Measurements from ENCODE around the gene FIS1.
A peak's percentile ranks its signal among the peaks of the same experiment; 100 is the strongest.
"Not testable (repeated sequence)": the region's sequence is repeated elsewhere in the genome, so short reads cannot be mapped to it uniquely, and the experiment has no call there.

FIS1 gene

DNA sequence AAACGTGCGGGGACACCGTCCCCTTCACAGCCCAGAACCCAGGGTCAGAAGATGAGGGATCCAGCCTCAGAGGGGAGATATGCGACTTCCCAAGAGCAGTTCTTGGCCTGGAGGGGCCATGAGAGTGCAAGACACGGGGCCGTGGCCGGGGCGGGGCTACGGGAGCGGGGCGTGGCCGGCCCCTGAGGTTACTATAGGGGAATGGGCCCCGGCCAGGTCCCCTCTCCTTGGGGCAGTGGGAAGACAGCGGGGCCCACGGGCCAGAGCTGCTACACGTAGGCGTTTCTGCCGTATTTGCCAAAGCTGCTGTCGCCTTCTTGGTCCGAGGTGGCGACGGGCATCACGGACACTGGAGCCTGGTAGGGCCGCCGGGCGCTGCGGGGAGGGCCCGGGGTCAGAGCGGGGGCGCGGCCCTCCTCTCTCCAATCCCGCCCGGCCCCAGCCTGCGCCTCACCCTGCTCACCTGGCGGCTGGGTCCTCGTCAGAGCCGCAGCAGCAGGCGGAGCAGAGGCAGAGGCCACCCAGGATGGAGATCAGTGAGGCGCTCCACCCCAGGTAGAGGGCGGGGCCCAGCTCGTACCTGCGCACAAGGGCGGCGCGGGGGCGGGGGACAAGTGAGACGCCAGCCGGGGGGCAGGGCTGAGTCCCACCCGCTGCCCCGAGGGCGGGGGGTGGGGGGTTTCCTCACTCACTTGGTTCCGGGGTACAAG, 12.6 kb downstream of the FIS1 start:
- peak; percentile 34 for DNase-seq

DNA sequence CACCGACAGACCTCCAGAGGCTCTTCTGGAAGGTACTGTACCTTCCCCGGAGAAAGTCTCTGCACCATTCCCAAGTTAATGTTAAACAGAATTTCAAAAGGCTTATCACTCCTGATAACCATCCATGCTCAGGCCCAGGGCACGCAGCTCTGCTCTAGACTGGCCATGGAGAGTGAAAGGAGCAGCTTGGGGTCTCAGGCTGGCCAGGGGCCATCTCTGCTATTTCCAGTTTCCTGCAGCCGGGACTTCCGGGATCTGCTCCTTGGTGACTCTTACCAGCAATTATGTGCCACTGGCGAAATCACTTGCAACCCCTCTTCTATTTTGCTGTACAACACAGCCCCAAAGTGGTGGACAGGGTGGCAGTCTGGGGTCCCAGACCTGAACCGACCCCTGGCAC, 13.2 kb downstream of the FIS1 start:
- no peak for DNase-seq

DNA sequence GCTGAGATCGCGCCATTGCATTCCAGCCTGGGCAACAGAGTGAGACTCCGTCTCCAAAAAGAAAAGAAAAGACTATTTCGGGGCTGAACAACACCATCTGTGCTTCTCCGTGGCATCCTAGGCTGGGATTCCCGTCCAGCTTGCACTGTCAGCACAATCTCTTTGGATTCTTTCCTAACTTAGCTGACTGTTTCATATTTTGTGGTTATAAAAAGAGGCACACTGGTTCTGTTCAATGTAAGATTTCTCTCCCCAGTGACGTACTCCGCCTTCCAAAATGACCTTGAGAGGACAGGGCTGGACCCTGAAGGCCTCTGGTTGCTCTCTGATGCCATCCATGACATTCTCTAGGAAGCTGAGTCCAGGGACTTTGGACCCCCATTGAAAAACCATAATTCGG, 18.2 kb downstream of the FIS1 start:
- DNase-seq = no peak

DNA sequence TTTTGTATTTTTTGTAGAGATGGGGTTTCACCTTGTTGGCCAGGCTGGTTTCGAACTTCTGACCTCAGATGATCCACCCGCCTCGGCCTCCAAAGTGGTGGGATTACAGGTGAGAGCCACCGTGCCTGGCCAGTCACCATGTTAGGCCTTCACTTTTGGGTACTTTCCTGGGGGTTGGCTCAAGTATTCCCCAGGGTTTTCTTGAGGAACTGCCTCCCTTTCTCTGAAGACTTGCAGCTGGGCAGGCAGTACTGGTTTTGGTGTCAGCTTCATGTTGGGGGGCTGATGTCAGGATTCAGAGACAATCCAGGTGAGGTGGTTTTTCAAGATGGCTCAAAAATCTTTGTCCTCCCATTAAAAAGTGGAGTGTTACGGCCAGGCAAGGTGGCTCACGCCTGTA, 19.2 kb downstream of the FIS1 start:
- DNase-seq = no peak

DNA sequence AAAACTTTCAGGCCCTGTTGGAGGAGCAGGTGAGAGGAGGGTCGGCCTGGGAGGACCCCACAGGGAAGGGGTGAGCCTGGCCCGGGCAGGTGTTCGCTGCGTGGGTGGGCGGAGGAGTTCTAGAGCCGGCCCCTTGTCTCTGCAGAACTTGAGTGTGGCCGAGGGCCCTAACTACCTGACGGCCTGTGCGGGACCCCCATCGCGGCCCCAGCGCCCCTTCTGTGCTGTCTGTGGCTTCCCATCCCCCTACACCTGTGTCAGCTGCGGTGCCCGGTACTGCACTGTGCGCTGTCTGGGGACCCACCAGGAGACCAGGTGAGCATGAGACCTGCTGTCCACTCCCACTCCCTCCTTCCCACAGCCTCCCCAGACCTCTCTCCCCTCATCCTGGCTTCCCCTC, 21.4 kb downstream of the FIS1 start:
- no peak for DNase-seq

DNA sequence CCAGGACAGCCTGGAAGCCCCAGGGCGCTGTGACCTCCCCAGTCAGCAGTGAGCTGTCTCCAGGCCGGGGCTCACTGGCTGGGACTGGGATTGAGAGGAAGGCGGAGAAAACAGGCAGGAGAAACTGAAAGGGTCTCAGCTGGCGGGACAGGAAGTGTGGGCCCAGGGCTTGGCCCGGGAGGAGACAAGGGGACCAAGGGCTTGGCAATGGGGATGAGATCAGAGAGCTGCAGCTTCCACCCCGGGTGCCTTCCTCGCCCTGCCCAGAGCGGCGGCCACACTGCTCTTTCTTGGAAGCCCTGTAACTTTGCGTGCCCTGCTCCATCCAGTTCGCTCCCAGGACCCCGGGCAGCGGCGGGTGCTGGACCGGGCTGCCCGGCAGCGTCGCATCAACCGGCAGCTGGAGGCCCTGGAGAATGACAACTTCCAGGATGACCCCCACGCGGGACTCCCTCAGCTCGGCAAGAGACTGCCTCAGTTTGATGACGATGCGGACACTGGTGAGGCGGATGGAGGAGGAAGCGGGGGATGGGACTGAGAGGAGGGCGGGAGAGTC, 22.5 kb downstream of the FIS1 start:
- no peak for DNase-seq

DNA sequence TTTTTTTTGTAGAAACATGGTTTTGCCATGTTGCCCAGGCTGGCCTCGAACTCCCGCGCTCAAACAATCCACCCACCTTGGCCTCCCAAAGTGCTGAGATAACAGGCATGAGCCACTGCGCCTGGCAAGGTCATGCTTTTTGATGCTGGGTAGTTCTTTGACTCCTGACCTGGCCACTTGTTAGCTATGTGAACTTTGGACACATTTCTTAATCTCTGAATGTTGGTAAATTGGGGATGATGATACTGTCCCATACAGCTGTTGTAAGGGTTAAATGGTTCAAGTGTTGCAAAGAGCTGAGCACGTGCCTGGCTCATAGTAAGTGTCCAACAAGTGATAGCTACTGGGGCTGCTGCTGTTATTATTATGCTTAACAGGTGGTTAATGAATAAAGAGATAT, 24.6 kb downstream of the FIS1 start:
- DNase-seq = no peak

DNA sequence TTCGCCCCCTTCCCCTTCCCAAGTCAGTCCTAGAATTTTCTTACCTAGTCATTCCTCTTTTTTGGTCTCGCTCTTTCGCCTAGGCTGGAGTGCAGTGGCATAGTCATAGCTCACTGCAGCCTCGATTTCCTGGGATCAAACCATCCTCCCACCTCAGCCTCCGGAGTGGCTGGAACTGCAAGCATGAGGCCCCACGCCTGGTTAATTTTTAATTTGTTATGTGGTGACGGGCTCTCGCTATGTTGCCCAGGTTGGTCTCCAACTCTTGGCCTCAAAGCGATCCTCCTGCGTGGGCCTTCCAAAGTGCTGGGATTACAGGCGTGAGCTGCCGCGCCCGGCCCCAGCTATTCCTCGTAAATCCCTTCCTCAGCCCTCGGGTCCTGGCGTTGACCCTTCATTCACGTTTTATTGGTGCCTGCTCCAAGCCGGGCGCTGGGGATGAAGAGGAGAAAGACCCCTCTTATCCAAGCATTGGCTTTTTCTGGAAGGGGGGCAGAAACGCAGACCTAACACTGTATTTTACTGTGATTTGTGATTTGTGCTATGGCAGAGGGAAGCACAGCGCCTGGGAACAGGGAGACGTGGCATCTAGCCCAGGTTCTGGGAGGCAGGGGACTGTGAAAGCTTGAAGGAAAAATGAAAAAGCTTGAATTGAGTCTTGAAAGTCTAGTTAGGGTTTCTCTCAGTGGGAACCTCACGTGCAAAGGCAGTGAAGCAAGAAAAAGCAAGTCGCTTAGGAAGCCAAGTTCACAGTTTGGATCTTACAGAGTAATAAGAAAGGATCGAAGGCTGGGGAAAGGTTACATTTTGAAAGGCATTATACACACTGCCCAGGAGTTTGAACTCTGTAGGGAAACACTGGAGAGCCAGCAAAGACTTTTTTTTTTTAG, 26.4 kb downstream of the FIS1 start:
- DNase-seq = no peak

DNA sequence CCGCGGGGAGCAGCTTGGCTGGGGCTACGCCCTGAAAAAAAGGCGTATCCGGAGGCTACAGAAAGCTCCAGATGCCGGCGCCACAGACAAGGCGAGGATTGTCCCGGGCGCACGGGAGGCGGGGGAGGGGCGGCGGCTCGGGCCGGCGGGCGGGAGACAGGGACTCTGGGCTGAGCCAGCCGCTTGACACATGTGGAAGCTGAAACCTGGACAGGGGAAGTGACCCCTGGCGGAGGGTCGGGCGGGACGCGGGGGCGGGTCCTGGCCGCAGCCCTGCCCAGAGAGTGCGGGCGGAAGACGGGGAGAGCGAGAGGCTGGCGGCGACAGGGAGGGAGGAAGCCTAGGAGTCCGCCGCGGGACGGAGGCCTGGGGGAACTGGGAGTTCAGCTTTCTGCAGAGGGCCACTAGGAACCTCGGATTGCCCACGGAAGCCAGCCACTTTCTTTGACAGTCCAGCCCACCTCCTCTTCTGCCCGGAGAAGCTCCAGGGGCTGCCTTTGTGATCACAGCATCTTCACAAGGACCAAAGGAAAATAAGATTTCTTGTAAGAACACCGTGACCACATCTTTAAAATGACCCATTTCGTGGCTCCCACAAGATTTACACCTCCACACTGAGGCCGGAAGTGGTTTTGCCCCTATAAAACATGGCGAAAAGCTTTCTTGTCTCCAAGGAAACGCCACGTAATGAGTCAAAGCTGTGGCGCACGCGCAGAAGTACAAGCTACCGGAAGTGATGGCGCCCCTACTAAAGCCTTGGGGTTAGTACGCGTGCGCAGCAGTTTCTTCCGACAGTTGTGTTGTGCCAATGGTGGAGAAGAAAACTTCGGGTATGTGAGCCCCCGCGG, 27.3 kb downstream of the FIS1 start, which contains the start of the genes PLOD3 and ZNHIT1:
Gene PLOD3 (minus strand): TSS at position 194 of the 848 bp plus-strand sequence. CDS start 307 bp downstream, outside the sequence.
Gene ZNHIT1 (plus strand): TSS at position 778 of the 848 bp plus-strand sequence. CDS start 31 bp downstream, at position 809.
- DNase-seq = peak; percentile 100

DNA sequence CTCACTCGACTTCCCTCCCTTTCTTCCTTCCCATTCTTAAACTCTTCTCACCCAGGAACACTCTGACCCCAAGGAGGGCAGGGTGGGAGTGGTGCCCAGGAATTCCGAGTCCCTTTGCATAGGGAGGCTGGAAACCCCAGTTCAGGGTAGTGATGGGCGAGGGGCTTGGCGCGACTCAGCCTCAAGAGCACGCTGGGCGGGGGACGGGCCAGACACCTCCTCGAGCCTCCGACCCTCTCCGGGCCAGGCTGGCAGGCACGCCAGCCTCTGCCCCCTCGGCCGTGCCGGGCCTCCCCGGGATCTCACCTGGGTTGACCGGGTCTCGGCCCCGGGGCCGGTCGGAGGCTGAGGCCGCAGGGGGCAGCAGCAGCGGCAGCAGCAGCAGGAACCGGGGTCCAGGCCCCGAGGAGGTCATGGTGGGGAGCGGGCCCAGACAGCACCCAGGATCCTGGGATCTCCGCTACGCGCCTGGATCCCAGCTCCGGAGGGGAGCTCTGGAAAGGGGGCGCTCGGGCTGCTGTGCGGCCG, 28.0 kb downstream of the FIS1 start:
- peak; percentile 43 for DNase-seq

DNA sequence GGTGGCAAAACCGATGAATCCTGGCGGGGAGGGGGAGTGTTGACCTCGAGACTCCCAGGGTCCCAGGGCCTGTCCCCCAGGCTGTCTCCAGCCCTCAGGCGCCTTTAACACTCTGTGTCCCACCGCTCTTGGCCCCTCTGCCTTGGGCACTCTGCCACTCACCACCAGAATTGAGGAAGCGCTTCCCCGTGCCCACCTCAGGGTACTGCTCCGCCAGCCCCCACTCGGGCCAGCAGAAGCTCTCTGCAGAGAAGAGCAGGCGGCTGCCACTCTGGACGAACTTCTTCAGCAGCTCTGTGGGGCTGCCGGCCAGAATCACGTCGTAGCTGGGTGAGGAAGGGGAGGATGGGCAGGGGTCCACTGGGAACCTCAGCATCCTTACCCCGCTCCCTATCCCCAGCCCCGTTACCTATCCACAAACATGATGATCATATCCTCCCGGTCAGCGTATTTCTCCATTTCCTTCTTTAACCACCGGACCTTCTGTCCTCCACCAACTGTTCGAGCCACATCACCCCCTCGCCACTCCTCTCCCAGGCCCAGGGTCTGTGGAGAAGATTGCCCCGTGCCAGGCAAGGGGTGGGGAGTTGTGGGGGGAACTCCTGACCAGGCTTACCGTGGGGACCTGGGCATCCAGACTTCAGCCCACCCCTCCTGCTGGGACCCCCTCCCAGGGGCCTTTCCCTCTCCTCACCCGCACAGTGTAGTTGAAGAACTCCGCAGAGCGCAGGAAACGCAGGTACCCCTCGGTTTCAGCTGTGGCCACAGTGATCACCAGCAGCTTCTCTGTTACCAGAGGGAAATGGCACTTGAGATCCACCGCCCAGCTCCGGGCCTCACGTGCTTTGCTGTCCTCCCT, 28.7 kb downstream of the FIS1 start:
- DNase-seq = no peak

DNA sequence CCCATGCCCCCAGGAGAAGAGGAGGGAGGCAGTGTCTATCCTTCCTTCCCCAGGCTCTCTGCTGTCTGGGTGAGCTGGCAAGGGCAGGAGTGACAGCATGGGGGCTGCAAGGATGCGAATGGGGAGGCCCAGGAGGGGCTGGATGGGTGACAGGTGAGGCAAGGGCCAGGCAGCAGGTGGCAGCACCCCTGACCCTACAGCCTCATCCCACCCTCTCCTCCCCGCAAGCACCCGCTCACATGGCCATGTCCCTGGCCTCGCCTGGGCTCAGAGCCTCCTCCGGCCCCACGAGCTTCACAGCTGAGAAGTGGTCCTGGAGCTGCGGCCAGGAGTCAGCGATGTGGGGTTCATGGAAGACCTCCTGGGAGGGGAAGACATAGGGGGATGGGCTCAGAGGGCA, 32.9 kb downstream of the FIS1 start:
- no peak for DNase-seq

DNA sequence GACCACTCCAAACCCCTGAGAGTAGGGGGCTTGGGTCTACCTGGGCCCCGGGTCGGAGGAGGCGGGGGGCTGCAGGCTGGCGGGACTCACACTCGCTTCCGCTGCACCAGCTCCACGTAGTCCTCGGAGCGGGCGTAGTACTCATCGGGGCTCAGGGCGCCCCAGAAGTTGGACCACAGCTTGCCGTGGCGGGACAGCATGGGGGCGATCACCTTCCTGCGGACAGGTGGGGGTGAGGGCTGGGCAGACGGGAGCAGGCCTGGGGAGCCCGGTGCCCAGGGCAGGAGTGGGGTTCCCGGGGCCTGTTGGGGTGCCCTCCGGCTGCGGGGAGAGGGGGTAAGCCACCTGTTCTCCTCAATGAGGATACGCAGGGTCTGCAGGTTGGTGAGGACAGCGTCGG, 33.4 kb downstream of the FIS1 start:
- no peak for DNase-seq

DNA sequence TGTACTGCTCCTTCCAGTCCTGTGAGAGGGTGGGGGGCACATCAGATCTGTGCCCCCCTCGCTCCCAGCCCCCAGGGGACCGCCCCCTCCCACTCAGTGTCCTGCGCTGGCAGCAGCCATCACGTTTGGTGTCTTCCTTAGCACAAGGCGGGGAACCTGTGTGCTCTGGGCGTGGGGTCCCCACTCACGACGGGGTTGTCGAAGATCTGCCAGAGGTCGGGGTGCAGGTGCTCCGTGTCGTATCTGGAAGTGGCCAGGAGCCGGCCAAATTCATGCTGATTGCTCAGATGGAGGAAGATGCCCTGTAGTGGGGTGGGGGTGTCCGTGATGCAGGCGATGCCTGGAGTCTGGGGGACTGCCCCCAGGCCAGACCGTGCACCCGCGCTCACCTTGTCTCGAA, 34.7 kb downstream of the FIS1 start:
- no peak for DNase-seq

DNA sequence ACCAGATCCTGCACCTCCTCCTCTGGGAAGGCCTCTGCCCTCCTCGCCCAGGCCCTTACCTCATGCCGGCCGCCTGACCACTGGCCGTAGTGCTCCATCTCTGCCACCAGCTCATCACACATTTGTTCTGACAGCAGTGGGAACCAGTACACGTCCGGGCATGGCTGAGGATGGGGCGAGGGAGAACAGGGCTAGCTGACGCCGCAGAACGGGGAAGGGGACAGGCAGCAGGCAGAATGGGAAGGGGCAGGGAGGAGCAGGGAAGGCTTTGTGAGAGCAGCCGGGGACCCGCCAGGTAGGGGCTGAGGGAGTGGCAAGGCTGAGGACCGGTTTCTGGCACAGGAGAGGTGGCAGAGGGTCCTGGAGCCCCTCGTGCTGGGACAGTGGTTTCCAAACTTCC, 36.1 kb downstream of the FIS1 start:
- no peak for DNase-seq

DNA sequence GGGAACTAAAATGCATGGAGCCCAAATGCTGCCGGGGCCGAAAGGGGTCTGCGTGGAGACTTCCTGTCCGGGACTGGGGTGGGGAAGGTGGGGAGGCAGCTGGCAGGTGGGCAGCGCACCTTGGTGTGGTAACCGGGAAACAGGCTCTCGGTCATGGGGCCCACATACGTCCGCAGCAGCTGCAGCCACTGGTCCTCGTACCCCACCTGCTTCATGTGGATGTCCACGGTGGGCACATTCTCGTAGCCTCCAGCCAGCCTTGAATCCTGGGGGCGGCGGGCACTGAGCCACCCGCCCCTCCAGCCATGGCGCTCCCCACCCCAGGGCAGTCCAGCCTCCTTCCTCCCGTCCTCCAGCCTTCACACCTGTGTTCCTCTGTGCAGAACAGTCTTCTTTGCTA, 37.4 kb downstream of the FIS1 start:
- DNase-seq = no peak

DNA sequence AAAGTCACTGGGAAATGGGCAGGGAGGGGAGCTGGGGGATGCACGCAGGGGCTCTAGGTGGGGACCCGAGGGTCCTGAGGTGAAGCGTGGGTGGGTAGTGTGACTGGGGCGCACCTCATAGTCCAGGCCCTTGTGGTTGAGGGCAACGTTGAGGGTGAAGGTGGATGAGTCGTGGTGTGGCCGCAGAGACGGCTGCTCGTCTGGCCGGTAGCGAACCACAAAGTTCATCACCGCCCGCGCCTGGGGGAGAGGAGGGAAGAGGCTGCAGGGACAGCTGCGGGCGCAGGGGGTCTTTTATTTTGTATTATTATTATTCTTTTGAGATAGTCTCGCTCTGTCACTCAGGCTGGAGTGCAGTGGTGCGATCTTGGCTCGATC, 38.2 kb downstream of the FIS1 start:
- DNase-seq = no peak

DNA sequence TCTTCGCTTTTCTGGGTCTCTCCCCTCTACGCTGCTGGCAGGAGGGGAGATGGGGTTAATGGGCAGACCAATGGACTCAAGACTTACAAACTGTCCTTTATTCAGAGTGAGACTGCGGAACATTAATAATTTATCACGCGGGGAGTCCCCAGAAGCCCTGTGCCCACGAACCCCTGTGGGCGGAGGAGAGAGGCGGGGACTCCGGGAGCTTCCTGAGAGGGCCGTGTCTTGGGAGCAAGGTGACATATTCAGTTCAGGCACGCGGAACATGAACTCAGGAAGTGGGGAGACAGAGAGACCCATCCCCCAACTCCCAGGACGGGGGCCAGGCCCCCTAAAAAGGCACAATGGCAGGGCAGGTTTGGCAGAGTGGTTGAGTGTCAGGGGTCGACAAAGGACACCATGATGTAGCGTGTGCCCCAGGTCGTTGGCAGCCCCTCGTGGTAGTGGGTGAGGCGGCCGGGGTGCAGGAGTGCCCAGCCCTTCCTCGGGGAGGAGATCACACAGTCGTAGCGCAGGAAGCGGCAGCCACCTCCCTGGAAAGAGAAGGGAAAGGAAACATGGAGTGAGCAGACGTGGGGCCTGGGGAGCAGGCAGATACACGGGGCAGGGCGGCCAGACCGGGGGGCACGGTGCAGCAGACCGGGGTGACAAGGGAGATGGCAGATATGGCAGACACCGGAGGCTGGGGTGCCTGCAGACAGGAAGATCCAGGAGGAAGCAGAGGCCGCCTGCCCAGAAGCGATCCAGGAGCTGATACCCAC, 38.8 kb downstream of the FIS1 start:
- DNase-seq = no peak

DNA sequence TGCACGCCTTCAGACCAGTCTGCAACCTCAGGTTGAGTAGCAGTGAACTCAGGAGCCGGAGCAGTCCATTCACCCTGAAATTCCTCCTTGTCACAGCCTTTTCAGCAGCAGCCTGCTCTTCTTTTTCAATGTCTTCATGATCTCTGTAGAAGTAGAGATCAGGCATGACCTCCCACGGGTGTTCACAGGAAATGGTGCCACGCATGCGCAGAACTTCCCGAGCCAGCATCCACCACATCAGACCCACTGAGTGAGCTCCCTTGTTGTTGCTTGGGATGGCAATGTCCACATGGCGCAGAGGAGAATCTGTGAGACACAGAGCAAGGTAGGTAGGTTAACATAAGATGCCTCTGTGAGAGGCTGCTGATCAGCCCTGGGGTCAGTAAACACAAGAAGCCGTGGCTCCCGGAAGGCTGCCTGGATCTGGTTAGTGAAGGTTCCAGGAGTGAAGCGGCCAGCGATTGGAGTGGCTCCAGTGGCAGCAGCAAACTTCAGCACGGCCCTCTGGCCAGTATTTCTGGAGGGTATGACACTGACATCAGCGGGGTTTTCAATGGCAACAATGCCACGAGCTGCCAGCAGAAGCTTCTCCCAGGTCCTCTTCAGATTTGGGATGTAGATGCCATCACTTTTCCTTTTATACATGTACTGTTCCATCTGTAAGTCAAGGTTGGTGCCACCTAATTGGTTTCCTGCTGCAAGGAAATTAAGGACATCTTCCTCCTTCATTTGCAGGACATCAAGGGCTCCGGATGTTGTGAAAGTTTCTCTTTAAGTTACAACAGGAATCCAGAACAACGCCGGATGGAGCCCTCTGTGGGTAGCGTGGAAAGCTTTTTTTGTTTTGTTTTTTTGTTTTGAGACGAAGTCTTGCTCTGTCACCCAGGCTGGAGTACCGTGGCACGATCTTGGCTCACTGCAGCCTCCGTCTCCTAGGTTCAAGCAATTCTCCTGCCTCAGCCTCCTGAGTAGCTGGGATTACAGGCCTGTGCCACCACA, 40.8 kb downstream of the FIS1 start:
- DNase-seq = not testable (repeated sequence)

DNA sequence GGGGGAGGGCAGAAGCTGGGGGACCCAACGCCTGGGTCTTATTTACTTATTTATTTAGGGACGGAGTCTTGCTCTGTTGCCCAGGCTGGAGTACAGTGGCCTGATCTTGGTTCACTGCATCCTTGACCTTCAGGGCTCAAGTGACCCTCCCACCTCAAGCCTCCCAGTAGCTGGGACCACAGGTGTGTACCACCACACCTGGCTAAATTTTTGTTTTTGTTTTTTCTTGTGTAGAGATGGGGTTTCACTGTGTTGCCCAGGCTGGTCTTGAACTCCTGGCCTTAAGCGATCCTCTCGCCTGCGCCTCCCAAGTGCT, 42.3 kb downstream of the FIS1 start:
- DNase-seq = no peak
